NCI-H1048 (cell line): Measurements from ENCODE around the gene TMEM9.

ENCODE experiments used
- DNase-seq: peaks from one replicate; lab custom pipeline; 2025; lab: John Stamatoyannopoulos, UW

TMEM9 gene

DNA sequence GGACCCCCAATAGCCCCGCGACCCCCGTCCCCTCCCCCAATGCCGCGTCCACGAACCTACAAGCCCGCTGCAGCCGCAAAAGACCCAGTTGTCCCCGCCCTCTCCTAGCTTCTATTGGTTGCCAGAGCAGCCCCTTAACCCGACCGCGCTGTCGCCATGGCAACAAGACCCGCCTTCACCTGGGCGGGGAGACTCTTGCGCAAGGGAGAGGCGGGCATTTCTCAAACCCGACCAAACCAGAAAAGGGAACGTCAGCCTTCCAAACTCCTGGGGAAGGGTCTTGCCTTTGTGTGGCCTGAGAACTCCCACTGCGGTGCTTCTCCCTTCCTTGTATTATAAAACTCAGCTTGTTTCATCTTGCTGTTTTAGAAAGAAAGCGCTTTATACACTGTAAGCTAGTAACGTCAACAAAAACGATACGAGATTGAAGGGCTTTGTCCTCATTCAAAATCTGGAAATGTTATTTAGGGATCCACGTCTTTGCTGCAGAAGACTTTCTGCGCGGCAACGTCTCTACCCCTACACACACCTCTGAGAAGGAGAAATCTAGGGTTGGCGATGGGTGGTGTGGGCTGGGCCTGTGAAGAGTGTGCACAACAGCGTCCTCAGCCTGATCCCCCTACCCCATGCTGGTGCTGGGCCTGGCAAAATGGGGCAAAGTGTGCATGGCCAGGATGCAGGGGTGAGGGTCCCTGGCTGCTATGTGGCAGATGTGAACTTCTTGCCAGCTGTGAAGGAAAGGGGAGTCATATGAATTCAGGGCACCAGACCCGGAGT is at the start of gene TMEM9:
Gene TMEM9, minus strand, starts transcription at position 86 of the 777 bp plus-strand sequence. CDS start 551 bp downstream, outside the sequence.
- peak; percentile 98 for DNase-seq

DNA sequence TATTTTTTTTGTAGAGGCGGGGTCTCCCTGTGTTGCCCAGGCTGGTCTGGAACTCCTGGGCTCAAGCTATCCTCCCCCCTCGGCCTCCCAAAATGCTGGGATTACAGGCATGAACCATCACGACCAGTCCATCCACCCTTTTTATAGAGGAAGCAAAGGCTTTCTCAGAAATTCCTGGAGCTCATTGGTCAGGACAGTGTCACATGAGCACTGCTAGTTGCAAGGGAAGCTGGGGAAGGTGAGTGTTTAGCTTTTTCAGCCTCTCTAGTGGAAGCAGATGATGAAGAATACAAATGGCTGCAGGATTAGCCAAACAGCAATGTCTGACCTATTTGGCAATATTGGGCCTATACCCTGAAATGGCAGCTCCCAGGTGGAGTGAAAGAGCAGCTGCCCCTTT is 44.3 kb upstream of the TMEM9 start:
- no peak for DNase-seq

DNA sequence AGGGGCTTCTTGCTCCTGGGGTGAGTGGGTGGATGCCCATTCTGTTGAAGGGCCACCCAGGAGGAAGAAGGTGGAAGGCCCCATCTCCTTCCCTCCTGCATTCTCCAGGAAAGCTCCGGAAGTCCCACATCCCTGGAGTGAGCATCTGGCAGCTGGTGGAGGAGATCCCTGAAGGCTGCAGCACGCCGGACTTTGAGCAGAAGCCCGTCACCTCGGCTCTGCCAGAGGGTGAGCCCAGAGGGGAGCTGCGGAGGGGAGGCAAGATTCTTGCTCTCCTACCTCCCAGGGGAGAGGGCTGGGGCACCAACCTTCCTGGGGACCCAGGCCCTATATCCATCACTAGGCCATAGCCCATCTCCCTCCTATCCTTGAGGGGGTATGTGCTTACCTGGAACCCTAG is 39.8 kb upstream of the TMEM9 start:
- no peak for DNase-seq

DNA sequence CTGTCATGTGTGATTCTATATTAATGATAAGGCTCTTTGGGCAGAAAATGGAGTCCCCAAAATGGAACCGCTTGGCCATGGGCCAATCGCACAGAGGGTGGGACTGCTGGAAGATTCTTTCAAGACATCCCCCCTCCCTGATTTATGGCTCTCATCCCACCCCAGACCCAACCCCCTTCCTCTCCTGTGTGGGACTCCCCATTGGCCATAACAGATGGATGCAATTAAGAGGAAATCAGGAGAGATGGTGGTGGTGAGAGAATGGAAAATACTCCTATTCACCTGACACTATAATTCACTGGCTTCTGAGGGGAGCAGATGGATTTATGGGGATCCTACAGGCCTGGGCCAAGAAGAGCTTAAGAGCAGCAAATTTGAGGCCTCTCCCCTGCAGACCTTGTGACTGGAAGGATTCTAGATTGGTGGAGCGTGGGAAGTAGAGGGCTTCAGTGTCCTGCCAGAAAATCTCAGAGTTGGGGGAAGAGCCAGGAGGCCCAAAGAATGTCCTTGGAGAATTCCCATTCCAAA is 38.1 kb upstream of the TMEM9 start:
- no peak for DNase-seq

DNA sequence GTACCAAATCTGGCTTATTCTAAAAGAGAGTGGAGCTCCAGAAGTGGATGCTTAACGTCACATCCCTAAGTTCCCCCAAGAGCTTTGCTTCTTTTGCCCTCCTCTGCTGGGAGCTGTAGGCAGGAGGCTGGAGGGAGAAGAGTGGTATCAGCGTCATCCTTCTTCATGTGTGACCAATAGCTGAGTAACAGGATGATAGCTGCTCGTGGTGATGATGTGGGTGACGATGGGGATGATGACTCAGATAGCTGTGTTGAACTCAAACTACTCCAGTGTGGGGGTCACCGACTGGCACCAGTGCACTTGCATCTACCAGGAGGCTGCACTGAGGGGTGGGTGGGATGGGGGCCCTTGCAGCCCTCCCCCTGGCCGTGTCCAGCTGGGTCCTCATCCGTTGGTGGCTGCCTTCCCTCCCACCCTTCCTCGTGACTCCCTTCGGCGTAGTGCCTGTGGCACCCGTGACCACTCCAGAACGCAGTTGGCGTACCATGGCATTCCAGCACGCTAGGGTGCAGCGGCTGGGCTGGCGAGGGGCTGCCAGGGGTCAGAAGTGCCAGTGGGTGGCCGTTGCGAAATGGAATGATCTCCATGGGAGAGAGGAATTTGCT is 37.5 kb upstream of the TMEM9 start:
- DNase-seq: no peak

DNA sequence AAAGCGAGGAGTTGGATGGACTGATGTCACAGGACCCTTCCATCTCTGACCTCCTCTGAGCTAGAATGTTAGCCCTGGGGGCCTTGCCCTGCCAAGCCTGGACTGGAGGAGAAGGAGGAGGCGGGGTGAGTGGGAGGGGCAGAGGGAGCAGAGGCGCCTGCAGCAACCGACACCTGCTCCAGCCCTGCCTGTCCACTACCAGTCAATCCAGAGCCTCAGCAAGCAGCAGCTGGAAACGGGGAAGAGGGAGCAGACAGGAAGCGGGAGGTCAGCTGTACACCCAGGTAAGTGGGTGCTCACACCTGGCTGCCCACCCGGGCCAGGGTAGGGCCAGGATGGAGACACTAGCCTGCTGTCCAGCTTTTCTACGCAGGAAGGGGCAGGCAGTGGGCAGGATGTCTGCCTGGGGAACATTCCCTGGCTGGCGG is 36.4 kb upstream of the TMEM9 start, which contains the start of gene IGFN1:
Gene IGFN1, plus strand, starts transcription at position 201 of the 428 bp plus-strand sequence. CDS start 2,470 bp downstream, outside the sequence.
- DNase-seq: no peak

DNA sequence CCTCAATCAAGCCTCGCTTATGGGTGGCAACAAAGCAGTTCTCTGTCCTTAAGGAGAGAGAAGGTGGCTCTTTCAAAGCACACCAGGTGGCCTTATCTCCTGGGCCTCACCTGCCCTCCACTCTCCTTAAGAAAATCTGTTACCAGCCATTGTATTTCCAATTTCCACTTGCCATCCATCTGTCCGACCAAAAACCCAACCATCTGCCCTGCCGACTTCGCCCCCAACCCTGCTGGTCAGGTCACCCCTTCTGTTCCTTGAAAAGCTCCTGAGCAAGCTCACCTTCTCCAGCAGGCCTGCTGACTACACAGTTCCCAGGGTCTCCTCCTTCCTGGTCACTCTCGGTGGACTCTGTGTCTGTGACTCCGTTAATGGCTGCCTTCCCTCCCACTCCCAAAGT is 35.7 kb upstream of the TMEM9 start:
- no peak for DNase-seq

DNA sequence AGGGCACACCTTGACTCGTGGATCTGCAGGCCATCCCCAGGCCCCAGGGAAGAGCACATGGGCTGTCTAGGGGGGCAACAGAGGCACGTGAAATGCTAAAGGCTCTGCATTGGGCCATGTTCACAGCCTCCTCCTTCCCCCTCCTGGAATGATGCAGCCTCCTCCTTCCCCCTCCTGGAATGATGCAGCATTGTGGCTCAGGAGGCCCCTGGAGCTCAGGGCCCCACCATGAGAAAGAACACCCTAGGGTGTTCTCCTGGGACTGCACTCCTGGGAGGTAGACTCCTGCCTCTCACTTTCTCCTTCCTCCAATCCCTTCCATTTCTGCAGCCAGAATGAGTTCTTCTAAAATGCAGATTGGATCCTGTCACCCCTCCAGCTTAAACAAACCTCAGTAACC is 34.8 kb upstream of the TMEM9 start:
- no peak for DNase-seq

DNA sequence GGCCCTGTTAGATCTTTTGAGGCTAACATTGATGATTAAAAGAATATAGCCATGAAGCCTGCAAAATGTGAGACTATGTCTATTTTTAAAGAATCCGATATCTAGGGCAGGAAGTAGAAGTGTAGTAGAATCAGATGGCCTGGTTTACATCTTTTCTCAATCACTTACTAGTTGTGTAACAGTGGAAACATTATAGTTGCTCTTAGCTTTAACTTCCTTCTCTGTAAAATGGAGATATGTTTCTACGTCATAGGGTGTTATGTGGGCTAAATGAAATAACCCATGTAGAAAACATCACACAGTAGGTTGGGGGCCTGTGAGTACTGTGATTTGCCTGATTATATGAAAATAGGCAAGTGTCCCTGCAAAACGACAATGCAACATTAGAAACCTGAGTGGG is 31.9 kb upstream of the TMEM9 start:
- DNase-seq: no peak

DNA sequence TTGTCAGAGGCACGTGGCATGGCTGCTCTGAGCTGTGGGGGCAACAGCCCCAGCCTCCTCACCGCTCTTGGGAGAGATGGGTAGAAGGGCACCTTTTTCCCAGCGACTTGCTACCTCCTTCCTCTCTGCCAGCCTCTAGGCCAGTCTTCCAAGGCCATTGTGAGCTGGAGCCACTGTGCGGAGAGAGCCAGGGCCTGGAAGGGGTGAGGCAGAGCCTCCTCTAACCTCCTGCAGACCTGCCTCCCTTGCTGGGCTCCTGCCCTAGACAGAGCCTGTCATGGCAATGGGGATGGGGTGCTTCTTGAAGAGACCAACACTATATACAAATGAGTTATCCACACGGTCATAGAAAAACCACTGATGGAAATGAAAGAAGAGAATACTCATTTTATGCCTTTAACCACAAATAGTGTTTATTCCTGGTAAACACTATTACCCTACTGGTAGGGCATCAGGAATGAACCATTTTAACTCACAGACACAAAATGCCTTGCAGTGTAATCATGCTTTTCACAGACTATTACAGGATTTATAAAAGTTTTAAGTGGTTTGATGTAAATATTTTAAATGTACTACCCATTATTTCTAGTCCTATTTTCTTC is 31.4 kb upstream of the TMEM9 start:
- no peak for DNase-seq

DNA sequence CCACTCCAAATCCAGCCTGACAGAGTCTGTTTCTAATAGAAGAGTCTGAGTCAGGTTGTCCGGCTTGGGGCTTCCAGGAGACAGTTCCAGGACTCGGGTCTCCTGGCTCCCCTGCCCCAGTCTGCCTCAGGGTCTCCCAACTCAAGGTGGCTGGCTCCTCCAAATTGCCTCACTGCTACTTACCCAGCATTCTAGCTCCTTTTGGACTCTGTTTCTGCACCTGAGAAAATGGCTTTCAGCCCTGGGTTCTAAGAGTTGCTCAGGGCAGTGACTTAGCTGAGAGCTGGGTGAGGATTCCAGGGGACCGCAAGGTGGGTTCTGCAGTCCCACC is 30.8 kb upstream of the TMEM9 start:
- no peak for DNase-seq

DNA sequence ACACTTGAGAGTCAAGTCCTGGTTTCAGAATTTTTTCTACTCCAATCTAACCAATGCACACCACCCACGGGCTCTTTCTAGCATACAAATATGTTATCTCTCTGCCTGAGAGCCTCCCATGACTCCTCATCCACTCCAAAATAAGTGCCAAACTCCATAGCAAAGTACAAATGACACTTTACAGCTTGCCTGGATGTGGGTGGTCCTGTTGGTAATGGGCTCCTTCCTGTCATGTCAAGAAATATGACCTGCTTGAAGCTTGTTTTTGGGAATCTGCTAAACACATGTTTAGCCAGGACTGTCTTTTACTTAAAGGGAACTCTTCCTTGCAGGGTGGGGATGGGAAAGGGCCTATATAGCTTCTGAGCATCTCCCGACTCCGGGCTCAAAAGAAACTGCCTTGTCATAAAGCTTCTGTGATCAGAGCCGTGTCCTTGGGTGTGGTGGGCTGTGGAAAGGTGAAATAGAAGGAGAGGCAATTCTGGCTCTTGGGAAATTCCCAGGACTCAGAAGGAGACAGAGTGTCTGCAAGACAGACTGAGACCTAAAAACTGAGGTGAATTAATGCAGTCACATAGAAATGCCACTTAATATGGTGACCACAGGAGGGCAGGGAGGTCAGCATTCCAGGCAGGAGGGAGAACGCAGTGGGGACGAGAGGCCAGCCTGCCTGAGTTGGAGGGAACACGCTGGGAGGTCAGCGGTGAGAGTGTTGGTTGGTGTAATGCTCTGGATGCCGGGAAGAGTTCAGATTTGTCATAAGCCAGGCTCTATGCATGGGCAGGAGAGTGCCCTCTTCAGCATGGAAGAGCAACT is 30.2 kb upstream of the TMEM9 start:
- DNase-seq: no peak

DNA sequence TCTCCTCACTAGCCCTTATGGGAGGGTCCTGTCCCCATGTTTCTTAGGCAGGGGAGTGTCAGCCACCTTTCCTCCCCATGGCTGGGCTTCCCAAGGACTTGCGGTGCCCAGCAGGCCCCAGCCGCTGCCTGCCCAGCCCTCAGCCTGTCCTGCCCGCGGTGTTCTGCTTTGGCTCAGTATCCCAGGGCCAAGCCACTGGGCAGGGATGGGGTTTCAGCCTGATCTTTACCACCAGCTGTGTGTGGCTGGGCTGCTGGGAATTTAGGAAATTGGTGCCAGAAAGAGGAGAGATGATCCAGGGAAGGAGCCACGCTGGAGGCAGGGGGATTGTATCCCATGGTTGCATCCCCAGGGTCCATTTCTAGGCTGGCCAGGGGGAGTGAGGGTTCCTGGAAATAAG is 29.5 kb upstream of the TMEM9 start:
- DNase-seq: no peak

DNA sequence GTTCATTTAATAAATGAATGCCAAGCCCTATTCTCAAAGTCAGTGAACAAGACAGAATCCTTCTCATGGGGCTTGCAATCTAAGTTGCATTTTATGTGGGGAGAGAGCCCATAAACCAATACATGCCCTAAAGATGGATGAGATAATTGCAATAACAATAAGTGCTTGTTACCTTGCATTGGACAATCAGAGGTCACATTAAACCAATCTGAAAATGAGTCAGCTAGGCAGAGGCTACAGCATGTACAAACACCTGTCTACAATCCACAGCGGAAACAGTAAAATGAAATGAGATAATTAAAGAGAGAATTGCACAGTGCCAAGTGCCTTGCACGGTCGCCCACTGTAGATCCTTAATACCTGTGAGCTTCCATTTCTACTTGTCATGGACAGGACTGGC is 28.9 kb upstream of the TMEM9 start:
- DNase-seq: no peak

DNA sequence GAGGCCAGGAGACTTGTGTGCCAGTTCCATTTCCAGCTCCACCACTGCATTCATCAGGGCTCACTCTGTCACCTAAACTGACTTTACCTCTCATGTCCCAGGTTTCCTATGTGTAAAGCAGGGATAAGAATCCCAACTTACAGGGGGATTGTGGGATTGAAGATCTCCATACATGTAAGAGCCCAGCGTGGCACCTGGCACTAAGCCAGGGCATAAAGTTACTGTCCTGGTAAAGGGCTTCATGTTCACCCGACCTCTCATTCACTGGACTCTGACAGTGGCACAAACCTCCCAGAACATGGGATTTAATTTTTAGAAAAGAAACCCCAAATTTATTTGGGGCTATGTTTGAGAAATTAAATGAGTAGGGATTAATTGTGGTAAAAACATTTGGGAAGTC is 27.5 kb upstream of the TMEM9 start:
- DNase-seq: no peak

DNA sequence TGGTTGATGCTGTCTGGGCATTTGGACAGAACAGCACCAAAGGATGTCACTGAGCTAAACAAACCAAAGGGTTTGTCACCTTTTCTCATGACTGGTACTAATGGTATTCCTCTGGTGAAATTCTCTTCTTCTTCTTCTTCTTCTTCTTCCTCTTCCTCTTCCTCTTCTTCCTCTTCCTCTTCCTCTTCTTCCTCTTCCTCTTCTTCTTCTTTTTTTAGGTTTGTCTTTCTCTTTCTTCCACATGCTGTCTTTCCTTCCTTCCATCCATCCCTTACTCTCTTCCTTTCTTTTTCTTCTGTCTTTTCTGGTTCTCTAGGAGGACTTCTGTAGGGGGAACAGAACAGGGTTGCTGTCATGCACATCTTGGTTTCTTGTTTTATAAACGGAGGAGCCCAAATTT is 27.0 kb upstream of the TMEM9 start:
- no peak for DNase-seq

DNA sequence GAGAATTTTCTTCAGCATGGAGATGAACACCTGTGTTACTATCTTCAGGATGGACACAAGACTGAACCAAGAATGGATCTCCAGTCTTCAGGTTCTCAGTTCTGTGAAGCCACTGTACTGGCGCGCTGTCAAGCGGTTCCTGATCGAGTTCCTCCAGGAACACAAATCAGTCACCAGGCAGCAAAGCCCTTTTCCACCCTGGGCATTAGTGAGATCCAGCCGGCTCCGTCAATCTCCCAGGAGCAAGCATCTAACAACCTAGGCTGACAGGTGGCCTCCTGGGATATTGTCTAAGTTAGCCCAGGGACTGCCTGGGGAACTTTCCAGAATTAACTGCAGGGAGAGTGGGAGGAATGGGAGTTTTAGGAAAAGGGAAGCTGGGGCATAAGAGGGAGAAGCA is 26.6 kb upstream of the TMEM9 start:
- DNase-seq: no peak

DNA sequence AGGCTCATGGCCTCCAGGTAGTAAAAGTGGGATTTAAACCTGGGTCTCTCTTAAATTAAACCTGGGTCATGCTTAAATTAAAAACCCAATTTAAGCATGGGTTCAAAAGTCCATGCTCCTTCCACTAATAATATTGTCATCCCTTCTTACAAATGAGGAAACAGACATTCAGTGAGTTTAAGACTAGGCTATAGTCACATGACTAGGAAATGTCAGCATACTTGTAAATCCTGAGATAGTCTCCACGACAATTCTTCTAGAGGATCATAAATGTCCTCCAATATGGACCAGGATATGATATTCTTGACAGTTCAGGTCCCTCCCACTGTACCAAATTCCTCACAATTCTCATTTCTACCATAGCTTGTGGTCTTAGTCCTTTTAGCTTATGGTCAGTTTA is 25.9 kb upstream of the TMEM9 start:
- DNase-seq: no peak

DNA sequence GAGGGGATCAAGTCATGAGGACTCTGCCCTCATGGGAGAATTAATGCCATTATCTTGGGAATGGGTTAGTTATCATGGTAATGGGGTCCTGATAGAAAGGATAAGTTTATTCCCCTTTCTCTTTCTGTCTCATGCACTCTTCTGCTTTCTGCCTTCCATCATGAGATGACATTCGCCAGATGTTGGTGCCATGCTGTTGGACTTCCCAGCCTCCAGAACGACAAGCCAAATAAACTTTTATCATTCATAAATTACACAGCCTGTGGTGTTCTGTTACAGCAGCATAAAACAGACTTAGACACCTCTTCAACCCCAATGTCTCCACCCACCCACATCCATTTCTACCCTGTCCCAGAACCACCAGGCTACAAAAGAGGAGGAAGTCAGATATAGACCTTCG is 24.4 kb upstream of the TMEM9 start:
- no peak for DNase-seq

DNA sequence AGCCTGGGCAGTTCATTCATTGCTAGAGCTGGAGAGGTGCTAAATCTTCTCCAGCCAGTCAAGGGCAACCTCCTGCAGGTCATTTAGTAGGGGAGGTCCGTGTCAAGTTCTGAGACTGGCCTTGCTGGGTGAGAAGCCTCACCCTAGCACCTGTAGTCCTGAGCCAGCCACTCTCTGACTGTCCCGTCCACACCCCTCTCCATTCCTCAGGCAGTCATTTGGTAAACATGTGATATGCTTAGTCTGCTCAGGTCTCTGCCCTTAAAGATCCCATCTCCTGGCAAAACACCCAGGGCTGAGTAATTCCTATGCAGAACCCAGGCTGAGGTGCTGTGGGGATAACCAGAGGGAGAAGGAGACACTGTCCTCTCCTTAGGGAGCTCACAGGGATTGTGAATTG is 22.7 kb upstream of the TMEM9 start:
- DNase-seq: no peak

DNA sequence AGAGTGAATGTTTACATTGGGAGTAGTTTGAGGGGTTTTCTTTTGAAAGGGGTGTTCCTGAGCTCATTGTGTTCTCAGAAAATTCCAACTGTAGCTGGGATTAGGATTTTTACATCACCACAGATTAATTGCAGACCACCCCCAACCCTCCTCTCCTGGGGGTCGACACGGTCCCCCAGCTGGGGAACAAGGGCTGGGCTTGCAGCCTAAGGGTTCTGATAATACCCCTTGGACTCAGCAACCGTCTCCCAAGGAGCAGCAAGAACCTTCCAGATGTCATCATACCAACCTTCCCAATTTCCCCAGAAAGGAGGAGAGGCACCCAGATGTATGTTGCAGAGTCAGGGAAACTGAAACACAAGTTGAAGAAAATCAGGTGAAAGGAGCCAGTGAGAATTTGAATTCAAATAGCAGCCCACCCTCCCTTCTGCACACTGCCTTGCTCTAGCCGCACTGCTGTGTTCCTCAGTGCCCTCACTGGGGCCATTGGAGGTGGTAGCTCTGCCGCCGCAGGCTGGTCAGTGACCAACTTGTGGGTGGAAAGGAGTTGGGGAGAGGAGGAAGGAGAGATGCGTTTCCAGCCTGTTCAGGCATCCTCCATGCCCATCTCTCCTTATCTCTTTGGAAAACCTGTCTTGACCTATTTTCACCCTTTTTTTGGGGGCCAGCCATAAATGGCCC is 21.7 kb upstream of the TMEM9 start:
- no peak for DNase-seq

DNA sequence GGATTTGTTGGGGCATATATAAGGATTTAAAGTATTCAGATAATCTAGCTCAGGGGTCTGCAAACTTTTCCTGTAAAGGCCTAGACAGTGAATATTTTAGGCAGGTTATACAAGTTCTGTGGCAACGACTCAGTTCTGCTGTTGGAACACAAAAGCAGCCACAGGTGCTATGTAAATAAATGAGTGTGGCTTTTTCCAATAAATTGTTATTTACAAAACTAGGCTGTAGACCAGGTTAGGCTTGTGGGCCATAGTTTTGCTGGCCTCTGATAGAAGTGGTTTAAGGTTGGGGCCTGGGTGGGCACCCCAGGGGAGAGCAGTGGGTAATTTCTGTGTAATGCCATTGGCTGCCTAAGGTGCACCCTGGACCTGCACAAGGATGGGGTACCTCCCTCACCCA is 19.5 kb upstream of the TMEM9 start:
- DNase-seq: no peak
